ENCODE data around the gene LIN7A. TPM values are rescaled to one million over a fixed set of nuclear protein-coding genes. Genes with fewer than 3 reads are reported as not detected.

Gene LIN7A
- total and polyA plus RNA-seq, 11 donors = 7.5 to 21.6 (median 14.6) TPM

GRCh38 chr12:80766210-80766609, 171.5 kb downstream of the LIN7A start:
- WGBS, 4 donors = 85 to 97% (median 90%) methylated on average over 1 of the region's 1 CpG
- no peaks in the 10 kb centered on the region for H3K4me1 ChIP-seq
- TF ChIP-seq CTCF (IDR thresholded peaks at IDR 0.05) = no peak
- TF ChIP-seq POLR2A (IDR thresholded peaks at IDR 0.05) = no peak
- H3K9me3 ChIP-seq = no peaks in the 10 kb centered on the region
- H3K27ac ChIP-seq = no peak overlapping the region
- H3K27me3 ChIP-seq = no peaks in the 10 kb centered on the region
- ATAC-seq (no peak), DNase-seq (no peak)
- H3K4me3 ChIP-seq = no peak overlapping the region
- no peaks in the 10 kb centered on the region for H3K36me3 ChIP-seq
- intact Hi-C loops (cut with DNase I) = loop anchor here in 3 of 10 donors (10.0 kb wide), 3 partner anchors 291 to 1211 kb away; no protein-coding TSS in a partner anchor

GRCh38 chr12:80763874-80764273, 173.9 kb downstream of the LIN7A start:
- H3K4me1 ChIP-seq = no peaks in the 10 kb centered on the region
- DNase-seq (no peak), ATAC-seq (no peak)
- intact Hi-C loops (cut with DNase I) = loop anchor here (2.0 to 10.0 kb wide), 9 partner anchors 289 to 1209 kb away; no protein-coding TSS in a partner anchor
- 6 to 9% (median 9%) methylated on average over 4 of the region's 4 CpGs for WGBS, 4 donors
- no peaks in the 10 kb centered on the region for H3K9me3 ChIP-seq
- H3K4me3 ChIP-seq = no peak overlapping the region
- no peak overlapping the region for H3K27ac ChIP-seq
- no peaks in the 10 kb centered on the region for H3K27me3 ChIP-seq
- peak; percentile 39 to 68 (median 53) for TF ChIP-seq CTCF (IDR thresholded peaks at IDR 0.05)
- TF ChIP-seq POLR2A (IDR thresholded peaks at IDR 0.05) = no peak
- no peaks in the 10 kb centered on the region for H3K36me3 ChIP-seq

DNA sequence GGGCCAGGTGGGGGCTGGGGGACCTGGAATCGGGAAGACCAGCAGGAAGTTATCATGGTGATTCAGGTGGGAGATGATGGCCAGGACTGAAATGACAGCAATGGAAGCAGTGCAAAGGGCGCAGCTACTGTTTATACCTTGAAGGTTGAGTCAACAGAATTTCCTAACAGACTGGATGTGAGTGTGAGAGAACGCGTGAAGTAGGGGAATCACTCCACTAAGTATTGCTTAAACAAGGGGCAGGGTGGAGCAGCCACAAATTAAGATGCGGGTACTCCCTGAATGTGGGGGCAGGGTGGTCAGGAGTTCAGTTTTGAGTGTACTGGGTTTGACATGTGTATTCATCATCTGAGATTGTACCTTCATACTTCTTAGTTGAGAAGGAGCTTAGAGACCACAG, 175.9 kb downstream of the LIN7A start:
- no peak for ATAC-seq
- intact Hi-C loops (cut with DNase I) = loop anchor here (2.0 to 10.0 kb wide), 9 partner anchors 287 to 1207 kb away; no protein-coding TSS in a partner anchor
- H3K9me3 ChIP-seq = no peaks in the 10 kb centered on the region
- no peak overlapping the region for H3K4me3 ChIP-seq
- no peak for DNase-seq
- TF ChIP-seq POLR2A (IDR thresholded peaks at IDR 0.05) = no peak
- TF ChIP-seq CTCF (IDR thresholded peaks at IDR 0.05) = no peak
- WGBS, 4 donors = 86 to 90% (median 88%) methylated on average over 5 of the region's 5 CpGs
- no peak overlapping the region for H3K27ac ChIP-seq
- no peaks in the 10 kb centered on the region for H3K36me3 ChIP-seq
- H3K4me1 ChIP-seq = no peaks in the 10 kb centered on the region
- H3K27me3 ChIP-seq = no peaks in the 10 kb centered on the region

DNA sequence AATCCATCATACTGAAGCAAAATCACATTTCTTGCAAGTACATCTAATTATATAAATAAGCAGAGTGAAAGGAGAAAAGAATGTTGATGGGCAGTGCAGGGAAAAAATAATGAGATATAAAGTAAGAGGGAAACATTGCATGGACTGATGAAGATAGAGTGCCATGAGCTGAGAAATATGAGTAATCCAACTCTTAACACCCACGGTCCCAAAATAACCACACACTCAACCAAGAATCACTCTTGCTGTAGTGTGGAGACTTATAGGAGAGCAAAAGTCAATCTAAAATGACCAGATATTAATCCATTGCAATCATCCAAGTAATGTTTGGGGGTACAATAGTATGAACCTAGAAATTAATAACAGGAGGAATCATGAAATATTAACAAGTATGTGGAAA, 180.9 kb downstream of the LIN7A start:
- no peaks in the 10 kb centered on the region for H3K36me3 ChIP-seq
- H3K27me3 ChIP-seq = no peaks in the 10 kb centered on the region
- no peaks in the 10 kb centered on the region for H3K4me1 ChIP-seq
- DNase-seq (no peak), ATAC-seq (no peak)
- H3K9me3 ChIP-seq = no peaks in the 10 kb centered on the region
- no peak overlapping the region for H3K27ac ChIP-seq
- no peak overlapping the region for H3K4me3 ChIP-seq
- intact Hi-C loops (cut with DNase I) = no loop called here
- no peak for TF ChIP-seq POLR2A (IDR thresholded peaks at IDR 0.05)
- no peak for TF ChIP-seq CTCF (IDR thresholded peaks at IDR 0.05)
- WGBS, 4 donors = 32 to 50% (median 43%) methylated on average over 1 of the region's 1 CpG

Data from heart left ventricle (tissue), 16 donors.